ENCODE data around the gene CPA2. TPM values are rescaled to one million over a fixed set of nuclear protein-coding genes. Genes with fewer than 3 reads are reported as not detected.

CPA2 gene
- total RNA-seq, 1 experiment from 2014 or later, result 0.90 TPM

DNA sequence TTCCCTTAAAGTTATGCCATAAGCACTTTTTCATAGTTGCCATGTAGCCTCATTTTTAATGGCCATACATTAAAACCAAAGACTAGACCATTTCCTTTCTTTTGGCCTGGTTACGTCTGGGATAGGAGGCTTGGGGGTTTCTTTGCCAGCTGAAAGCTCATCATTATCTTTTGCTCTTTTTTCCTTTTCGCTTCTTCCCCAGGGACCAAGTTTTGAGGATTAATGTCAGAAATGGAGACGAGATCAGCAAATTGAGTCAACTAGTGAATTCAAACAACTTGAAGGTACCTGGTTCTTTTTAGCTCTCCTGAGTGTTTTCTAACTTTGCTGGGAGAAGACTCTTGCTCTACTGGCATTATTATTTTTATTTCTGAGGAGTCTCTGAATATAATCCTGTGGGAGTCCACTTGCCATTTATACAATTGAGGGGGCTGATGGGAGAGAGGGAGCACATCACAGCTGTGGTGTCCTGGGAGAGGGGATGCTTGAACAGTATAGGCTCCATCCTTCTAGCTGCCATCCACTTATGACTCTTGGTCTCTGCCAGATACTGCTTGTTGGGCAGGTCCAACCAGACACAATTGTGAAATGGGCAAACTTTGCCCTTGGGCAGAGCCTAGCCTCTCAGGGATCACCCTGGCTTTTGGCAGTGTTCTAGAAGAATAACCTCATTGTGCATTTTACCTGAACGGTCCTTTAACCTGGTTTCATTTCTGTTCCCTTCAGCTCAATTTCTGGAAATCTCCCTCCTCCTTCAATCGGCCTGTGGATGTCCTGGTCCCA lies 32.1 kb downstream of the CPA2 start:
- Mint-ChIP-seq H3K27ac (no peak overlapping the region), H3K36me3 (no peaks in the 10 kb centered on the region), H3K27me3 (ENCODE audit: low read depth) (no peaks in the 10 kb centered on the region; the same call in 1 of the 2 replicates), H3K4me1 (no peaks in the 10 kb centered on the region), H3K4me3 (no peak overlapping the region), H3K9me3 (peaks cover 10% of the 10 kb centered on the region)
- DNase-seq (ENCODE audit: low spot score), result no peak
- POLR2A ChIA-PET, result no interaction called here
- CTCF ChIA-PET, result no interaction called here
- TF ChIP-seq, protein P1, sequence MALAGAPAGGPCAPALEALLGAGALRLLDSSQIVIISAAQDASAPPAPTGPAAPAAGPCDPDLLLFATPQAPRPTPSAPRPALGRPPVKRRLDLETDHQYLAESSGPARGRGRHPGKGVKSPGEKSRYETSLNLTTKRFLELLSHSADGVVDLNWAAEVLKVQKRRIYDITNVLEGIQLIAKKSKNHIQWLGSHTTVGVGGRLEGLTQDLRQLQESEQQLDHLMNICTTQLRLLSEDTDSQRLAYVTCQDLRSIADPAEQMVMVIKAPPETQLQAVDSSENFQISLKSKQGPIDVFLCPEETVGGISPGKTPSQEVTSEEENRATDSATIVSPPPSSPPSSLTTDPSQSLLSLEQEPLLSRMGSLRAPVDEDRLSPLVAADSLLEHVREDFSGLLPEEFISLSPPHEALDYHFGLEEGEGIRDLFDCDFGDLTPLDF (CRISPR knock-in tag; IDR thresholded peaks at IDR 0.05), result no peak
- TF ChIP-seq, protein P2, sequence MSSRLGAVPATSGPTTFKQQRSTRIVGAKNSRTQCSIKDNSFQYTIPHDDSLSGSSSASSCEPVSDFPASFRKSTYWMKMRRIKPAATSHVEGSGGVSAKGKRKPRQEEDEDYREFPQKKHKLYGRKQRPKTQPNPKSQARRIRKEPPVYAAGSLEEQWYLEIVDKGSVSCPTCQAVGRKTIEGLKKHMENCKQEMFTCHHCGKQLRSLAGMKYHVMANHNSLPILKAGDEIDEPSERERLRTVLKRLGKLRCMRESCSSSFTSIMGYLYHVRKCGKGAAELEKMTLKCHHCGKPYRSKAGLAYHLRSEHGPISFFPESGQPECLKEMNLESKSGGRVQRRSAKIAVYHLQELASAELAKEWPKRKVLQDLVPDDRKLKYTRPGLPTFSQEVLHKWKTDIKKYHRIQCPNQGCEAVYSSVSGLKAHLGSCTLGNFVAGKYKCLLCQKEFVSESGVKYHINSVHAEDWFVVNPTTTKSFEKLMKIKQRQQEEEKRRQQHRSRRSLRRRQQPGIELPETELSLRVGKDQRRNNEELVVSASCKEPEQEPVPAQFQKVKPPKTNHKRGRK (CRISPR knock-in tag; IDR thresholded peaks at IDR 0.05; ENCODE audit: borderline replicate concordance), result no peak
- TF ChIP-seq, protein P3, sequence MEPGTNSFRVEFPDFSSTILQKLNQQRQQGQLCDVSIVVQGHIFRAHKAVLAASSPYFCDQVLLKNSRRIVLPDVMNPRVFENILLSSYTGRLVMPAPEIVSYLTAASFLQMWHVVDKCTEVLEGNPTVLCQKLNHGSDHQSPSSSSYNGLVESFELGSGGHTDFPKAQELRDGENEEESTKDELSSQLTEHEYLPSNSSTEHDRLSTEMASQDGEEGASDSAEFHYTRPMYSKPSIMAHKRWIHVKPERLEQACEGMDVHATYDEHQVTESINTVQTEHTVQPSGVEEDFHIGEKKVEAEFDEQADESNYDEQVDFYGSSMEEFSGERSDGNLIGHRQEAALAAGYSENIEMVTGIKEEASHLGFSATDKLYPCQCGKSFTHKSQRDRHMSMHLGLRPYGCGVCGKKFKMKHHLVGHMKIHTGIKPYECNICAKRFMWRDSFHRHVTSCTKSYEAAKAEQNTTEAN (CRISPR knock-in tag; IDR thresholded peaks at IDR 0.05), result no peak
- TF ChIP-seq ZNF423 (CRISPR knock-in tag; IDR thresholded peaks at IDR 0.05) (no peak), ZNF396 (CRISPR knock-in tag; IDR thresholded peaks at IDR 0.05; ENCODE audit: borderline replicate concordance) (no peak)
- TF ChIP-seq, protein P4, sequence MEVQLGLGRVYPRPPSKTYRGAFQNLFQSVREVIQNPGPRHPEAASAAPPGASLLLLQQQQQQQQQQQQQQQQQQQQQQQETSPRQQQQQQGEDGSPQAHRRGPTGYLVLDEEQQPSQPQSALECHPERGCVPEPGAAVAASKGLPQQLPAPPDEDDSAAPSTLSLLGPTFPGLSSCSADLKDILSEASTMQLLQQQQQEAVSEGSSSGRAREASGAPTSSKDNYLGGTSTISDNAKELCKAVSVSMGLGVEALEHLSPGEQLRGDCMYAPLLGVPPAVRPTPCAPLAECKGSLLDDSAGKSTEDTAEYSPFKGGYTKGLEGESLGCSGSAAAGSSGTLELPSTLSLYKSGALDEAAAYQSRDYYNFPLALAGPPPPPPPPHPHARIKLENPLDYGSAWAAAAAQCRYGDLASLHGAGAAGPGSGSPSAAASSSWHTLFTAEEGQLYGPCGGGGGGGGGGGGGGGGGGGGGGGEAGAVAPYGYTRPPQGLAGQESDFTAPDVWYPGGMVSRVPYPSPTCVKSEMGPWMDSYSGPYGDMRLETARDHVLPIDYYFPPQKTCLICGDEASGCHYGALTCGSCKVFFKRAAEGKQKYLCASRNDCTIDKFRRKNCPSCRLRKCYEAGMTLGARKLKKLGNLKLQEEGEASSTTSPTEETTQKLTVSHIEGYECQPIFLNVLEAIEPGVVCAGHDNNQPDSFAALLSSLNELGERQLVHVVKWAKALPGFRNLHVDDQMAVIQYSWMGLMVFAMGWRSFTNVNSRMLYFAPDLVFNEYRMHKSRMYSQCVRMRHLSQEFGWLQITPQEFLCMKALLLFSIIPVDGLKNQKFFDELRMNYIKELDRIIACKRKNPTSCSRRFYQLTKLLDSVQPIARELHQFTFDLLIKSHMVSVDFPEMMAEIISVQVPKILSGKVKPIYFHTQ (CRISPR knock-in tag; IDR thresholded peaks at IDR 0.05), result no peak
- ATAC-seq, result no peak

DNA sequence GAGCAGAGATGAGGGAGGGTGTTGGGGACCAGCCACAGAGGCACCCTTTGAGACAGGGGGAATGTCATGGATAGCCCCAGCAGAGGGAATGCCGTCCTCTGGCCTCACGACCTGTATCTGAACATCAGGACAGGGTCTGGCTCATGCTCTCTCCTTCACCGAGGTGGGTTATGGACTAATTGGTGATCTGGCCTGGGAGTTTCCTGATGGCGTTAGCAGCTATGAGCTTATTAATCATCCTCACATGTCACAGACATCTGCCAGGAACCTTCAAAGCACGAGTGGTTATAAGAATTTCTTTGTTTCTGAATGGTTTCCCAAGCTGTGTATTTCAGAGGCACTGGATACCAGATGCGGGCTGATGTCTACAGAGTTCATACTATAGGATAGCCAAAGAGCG lies 33.2 kb downstream of the CPA2 start:
- Mint-ChIP-seq H3K36me3 (no peaks in the 10 kb centered on the region), H3K9me3 (peaks cover 10% of the 10 kb centered on the region), H3K4me3 (no peak overlapping the region), H3K27ac (no peak overlapping the region), H3K27me3 (ENCODE audit: low read depth) (no peaks in the 10 kb centered on the region; the same call in 1 of the 2 replicates), H3K4me1 (no peaks in the 10 kb centered on the region)
- ATAC-seq, result no peak
- ChIA-PET CTCF (no interaction called here), POLR2A (no interaction called here)
- no peak for DNase-seq (ENCODE audit: low spot score)
- TF ChIP-seq ZNF423 (CRISPR knock-in tag; IDR thresholded peaks at IDR 0.05) (no peak), NR2C2 (CRISPR knock-in tag; IDR thresholded peaks at IDR 0.05) (no peak), NR3C1 (CRISPR knock-in tag; conservative IDR thresholded peaks at IDR 0.05; ENCODE audit: low read depth) (no peak), TEAD1 (CRISPR knock-in tag; IDR thresholded peaks at IDR 0.05) (no peak)
- TF ChIP-seq, protein P5, sequence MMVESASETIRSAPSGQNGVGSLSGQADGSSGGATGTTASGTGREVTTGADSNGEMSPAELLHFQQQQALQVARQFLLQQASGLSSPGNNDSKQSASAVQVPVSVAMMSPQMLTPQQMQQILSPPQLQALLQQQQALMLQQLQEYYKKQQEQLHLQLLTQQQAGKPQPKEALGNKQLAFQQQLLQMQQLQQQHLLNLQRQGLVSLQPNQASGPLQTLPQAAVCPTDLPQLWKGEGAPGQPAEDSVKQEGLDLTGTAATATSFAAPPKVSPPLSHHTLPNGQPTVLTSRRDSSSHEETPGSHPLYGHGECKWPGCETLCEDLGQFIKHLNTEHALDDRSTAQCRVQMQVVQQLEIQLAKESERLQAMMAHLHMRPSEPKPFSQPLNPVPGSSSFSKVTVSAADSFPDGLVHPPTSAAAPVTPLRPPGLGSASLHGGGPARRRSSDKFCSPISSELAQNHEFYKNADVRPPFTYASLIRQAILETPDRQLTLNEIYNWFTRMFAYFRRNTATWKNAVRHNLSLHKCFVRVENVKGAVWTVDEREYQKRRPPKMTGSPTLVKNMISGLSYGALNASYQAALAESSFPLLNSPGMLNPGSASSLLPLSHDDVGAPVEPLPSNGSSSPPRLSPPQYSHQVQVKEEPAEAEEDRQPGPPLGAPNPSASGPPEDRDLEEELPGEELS (CRISPR knock-in tag; IDR thresholded peaks at IDR 0.05), result no peak
- TF ChIP-seq, protein P6, sequence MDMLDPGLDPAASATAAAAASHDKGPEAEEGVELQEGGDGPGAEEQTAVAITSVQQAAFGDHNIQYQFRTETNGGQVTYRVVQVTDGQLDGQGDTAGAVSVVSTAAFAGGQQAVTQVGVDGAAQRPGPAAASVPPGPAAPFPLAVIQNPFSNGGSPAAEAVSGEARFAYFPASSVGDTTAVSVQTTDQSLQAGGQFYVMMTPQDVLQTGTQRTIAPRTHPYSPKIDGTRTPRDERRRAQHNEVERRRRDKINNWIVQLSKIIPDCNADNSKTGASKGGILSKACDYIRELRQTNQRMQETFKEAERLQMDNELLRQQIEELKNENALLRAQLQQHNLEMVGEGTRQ (CRISPR knock-in tag; IDR thresholded peaks at IDR 0.05), result no peak
- TF ChIP-seq, protein P7, sequence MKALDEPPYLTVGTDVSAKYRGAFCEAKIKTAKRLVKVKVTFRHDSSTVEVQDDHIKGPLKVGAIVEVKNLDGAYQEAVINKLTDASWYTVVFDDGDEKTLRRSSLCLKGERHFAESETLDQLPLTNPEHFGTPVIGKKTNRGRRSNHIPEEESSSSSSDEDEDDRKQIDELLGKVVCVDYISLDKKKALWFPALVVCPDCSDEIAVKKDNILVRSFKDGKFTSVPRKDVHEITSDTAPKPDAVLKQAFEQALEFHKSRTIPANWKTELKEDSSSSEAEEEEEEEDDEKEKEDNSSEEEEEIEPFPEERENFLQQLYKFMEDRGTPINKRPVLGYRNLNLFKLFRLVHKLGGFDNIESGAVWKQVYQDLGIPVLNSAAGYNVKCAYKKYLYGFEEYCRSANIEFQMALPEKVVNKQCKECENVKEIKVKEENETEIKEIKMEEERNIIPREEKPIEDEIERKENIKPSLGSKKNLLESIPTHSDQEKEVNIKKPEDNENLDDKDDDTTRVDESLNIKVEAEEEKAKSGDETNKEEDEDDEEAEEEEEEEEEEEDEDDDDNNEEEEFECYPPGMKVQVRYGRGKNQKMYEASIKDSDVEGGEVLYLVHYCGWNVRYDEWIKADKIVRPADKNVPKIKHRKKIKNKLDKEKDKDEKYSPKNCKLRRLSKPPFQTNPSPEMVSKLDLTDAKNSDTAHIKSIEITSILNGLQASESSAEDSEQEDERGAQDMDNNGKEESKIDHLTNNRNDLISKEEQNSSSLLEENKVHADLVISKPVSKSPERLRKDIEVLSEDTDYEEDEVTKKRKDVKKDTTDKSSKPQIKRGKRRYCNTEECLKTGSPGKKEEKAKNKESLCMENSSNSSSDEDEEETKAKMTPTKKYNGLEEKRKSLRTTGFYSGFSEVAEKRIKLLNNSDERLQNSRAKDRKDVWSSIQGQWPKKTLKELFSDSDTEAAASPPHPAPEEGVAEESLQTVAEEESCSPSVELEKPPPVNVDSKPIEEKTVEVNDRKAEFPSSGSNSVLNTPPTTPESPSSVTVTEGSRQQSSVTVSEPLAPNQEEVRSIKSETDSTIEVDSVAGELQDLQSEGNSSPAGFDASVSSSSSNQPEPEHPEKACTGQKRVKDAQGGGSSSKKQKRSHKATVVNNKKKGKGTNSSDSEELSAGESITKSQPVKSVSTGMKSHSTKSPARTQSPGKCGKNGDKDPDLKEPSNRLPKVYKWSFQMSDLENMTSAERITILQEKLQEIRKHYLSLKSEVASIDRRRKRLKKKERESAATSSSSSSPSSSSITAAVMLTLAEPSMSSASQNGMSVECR (CRISPR knock-in tag; IDR thresholded peaks at IDR 0.05; ENCODE audit: borderline replicate concordance), result no peak
- TF ChIP-seq, protein P2 (CRISPR knock-in tag; IDR thresholded peaks at IDR 0.05; ENCODE audit: borderline replicate concordance), result no peak
